GM19351 (cell line): Measurements from ENCODE around the gene CORO1C.
"Not testable (repeated sequence)": the region's sequence is repeated elsewhere in the genome, so short reads cannot be mapped to it uniquely, and the experiment has no call there.

Experiments
- ATAC-seq: cut with Tn5 transposase; IDR thresholded peaks from one replicate; pipeline ENCODE4 v1.9.1; 2021; ENCODE audit warnings: mild to moderate bottlenecking, moderate library complexity; ENCODE audit not compliant: unreplicated experiment

Gene CORO1C

GRCh38 chr12:108755481-108755880 lies 24.2 kb upstream of the CORO1C start:
- no peak for ATAC-seq

- ATAC-seq = no peak
Observed at GRCh38 chr12:108753976-108754375, 22.7 kb upstream of the CORO1C start.

DNA sequence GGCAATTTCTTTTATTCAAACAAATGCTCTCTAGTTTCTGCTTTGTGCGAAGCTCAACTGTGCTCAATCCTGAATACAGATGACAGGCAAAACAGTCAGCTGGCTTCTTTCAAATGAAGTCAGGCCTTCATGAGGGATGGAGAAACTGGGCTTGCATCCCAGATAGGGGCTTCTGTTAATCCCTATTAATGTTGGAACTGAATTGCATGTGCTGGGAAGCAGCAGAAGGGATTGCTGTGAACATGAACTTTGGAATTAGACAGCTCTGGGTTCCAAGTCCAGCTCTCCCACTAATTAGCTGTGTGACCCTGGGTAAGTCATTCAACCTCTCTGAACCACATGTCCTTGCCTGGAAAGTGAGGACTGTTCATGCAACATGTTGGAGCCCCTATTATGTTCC lies 21.1 kb upstream of the CORO1C start:
- ATAC-seq = no peak

- ATAC-seq = no peak
Observed at GRCh38 chr12:108751821-108752220, 20.5 kb upstream of the CORO1C start.

DNA sequence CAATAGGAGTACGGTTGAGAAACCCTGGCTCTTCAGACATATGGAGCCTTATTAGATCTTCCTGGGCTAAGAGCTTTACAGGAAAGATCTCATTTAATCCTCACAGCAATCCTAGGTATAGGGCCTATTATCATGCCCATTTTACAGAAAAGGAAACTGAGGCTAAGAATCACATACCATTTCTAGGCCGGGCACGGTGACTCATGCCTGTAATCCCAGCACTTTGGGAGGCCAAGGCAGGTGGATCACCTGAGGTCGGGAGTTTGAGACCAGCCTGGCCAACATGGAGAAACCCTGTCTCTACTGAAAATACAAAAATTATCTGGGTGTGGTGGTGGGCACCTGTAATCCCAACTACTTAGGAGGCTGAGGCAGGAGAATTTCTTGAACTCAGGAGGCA lies 19.7 kb upstream of the CORO1C start:
- ATAC-seq = not testable (repeated sequence)

DNA sequence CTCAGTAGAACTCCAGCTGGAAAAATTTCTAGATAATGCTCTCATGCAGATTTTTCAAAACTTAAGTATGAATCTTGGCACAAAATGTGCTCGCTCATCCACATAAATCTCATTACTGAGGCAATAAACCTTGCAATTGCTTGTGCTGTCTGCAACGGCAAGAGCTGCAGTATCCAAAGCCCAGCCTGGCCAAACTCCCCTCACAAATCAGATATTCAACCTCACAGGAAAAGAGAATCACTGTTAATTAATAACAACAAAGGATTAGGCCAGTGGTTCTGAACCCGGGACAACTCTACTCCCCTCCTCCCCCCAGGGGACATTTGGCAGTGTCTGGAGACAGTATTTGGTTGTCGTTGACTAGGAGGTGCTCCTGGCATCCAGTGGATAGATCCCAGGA lies 19.2 kb upstream of the CORO1C start:
- no peak for ATAC-seq

DNA sequence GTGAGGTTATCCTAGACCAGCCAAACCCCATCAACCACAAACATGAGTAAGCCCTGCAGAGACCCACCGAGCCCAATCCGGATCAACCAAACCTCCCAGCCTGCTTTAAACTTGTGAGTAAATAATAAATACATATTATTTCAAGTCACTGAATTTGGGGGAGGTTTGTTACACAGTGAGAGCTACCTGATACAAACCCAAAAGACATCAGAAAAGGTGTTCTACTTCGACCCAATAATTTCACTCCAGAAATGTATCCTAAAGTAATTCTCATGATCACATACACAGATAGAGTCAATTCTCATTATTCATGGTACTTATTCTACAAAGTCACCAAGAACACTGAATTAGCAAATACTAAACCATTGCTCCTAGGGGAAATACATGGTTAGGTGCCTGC lies 16.2 kb upstream of the CORO1C start:
- no peak for ATAC-seq

DNA sequence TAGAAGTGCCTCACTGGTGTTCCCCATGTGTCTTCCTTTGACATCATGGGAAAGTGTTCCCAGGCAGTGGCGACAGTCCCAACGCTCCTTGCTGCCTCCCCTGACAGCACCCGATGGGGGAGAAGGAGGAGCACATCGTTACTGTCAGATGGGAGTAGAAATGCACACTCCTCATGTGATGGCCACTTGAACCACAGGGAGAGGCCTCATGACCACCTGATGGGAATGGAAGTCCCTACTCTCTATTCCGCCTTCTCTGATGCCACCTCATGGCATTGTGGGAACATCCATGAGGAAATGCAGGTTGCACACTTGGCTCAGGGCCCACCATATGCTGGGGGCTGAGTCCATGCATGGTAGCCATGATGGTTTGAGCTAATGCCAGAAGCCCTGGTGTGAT lies 14.3 kb upstream of the CORO1C start:
- ATAC-seq = no peak

DNA sequence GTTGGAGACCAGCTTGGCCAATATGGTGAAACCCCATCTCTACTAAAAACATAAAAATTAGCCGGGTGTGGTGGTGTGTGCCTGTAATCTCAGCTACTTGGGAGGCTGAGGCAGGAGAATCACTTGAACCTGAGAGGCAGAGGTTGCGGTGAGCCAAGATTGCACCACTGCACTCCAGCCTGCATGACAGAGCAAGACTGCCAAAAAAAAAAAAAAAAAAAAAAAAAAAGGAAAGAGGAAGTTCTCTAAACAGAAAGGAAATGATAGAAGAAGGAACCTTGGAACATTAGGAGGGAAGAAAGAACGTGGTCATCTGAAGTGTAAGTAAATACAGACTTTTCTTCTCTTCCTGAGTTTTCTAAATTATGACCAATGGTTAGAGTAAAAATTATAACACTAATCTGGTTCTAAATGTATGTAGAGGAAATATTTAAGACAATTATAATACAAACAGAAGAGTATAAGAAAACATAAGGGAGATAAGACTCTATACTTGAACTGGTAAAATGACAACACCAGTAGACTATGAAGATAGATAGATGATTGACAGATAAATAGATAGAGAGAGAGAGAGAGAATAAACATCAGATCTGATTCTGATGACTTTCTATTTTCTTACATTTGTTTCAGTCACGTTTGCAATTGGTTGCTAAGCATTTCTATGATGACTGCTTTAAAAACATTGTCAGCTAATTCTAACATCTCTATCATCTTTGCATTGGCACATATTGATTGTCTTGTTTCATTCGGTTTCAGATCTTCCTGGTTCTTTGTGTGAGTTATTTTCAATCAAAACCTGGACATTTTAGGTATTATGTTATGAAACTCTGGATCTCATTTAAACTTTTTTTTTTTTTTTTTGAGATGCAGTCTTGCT lies 12.9 kb upstream of the CORO1C start:
- no peak for ATAC-seq

DNA sequence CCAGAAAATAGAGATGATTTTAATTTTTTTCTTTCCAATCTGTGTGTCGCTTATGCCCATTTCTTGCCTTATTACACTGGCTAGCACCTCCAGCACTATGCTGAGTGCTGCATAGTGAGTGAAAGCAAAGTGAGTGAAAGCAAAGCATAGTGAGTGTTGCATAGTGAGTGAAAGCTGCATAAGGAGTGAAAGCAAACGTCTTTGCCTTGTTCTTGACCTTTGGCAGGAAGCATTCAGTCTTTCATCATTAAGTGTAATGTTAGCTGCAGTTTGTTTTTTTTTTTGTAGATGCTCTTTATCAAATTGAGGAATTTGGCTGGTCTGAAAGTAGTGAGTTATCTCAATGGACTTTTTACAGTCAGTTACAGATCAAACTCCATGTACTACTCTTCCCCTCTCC lies 6.9 kb upstream of the CORO1C start:
- ATAC-seq = no peak

- ATAC-seq = no peak
Observed at GRCh38 chr12:108735855-108736254, 4.5 kb upstream of the CORO1C start.

- no peak for ATAC-seq
Observed at GRCh38 chr12:108734200-108734906, 3.0 kb upstream of the CORO1C start.

DNA sequence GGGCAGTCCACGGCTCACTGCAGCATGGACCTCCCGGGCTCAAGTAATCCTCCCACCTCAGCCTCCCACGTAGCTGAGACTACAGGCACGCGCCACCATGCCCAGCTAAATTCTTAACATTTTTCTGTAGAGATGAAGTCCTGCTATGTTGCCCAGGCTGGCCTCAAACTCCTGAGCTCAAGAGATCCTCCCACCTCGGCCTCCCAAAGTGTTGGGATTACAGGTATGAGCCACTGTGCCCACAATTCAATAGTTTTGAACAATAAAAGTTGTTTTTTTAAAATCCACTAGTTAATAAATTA lies 1.9 kb upstream of the CORO1C start:
- ATAC-seq = not testable (repeated sequence)

DNA sequence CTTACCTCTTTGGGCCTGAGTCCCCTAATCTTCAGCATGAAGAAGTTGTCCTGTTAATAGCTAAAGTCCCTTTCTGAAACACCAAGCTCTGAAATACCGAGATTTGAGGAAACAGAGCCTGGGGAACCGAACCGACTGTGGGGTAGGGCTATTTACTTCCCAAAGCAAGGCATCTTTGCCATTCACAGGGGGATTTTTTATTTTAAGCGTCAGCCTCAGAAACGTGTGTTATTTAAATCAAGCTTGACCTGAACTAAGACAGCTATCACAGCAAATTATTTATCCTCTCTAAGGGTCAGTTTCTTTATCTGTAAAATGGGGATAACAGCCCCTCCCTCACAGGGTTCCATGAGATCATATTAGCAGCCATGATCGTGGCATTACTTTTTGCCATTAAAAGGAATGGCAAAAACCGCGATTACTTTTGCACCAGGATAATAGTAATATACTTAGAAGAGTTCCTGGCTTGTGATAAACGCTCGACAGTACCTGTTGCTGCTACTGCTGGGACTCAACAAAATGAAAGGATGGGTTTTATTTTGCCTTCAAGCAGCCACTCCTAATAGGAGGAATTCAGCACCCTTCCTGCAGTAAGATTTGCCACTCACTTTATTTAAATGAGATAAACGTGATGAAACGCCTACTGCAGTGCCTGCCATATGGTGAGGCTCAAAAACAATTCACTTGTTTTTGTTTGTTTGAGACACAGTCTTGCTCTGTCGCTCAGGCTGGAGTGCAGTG lies 1.3 kb upstream of the CORO1C start:
- no peak for ATAC-seq

DNA sequence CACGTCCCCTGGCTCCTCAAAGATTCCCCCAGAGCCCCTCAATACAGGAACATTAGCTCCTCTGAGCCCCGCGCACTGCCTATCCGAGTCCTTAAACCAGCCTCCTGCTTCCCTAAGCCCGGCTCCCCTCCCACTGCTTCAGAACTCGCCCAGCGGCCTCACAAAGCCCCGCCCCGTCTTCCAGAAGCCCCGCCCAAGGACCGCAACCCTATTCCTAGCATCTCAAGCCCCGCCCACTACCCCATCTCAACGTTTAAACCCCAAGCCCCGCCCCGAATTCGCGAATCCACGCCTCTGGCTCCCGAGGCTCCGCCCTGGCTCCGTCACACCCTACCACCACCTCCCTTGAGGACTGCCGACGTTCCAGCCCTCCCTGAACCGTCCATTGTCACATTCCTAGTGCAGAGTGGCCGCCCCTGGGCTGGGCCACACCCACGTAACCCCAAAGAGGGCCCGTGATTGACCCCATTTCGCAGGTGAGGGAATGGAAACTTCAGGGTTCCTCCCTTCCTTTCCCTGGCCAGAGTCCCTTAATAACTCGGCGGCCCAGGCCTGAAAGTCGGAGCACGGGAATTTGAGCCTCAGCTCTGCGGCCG lies 646 bp upstream of the CORO1C start:
- ATAC-seq = peak; percentile 55

DNA sequence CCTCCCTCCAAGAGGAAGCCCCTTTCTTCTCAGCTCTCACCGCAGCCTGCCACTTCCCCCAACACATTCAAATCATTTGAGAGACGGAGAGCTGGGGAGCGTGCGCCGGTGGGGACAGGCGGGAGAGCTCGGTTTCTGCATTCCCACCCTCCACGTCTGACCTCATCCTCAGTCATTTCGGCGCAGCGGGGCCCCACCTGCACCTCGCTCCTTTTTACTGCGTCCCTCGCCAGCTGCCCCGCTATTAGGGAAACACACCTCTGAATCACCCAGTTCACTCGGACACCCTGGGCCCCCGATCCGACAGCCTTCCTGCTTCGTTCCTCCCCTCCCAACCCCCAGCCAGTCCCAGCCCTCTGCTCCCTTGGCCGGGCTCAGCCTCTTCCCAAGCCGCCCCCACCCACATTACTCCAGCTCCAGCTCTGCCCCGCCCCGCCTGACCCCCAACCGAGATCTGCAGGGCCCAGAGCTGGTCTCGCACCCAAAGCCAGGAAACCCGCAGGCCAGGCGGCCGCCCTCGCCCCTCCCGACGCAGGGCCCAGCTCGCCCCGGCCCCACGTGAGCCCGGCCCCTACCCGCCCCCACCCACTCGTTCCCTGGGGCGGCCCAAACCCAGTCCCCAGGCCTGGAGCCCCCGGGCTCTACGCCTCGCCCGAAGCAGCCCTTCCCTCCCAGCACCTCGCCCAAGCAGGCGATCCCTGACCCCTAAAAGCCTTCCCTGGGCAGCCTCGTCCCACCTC lies 783 bp downstream of the CORO1C start:
- ATAC-seq = peak; percentile 9

- no peak for ATAC-seq
Observed at GRCh38 chr12:108729612-108730364, 1.5 kb downstream of the CORO1C start.

GRCh38 chr12:108728820-108729611 lies 2.3 kb downstream of the CORO1C start:
- ATAC-seq = no peak
